Esophagus (tissue), 2 donors: ENCODE measurements around the gene TMEM61. TPM values are rescaled to one million over a fixed set of nuclear protein-coding genes. Genes with fewer than 3 reads are reported as not detected.

Experiments
- H3K27ac ChIP-seq, 2 donors: one replicate each; pipeline ENCODE4 v1.5.1; 2013; ENCODE audit warnings: low read depth in 2 of 2, mild to moderate bottlenecking in 2 of 2, inconsistent platforms in 1 of 2, low read length in 1 of 2, moderate library complexity in 1 of 2
- H3K27me3 ChIP-seq, 2 donors: one replicate each; pipeline ENCODE4 v1.6.1; 2013; ENCODE audit warnings: low read length in 2 of 2, control low read depth in 1 of 2, mild to moderate bottlenecking in 1 of 2; ENCODE audit not compliant: insufficient read depth in 2 of 2, control insufficient read depth in 1 of 2
- H3K36me3 ChIP-seq, 2 donors: one replicate each; pipeline ENCODE4 v1.6.1; 2013; ENCODE audit warnings: low read length in 1 of 2; ENCODE audit not compliant: control insufficient read depth in 2 of 2, insufficient read depth in 2 of 2
- H3K4me1 ChIP-seq, 2 donors: one replicate each; pipeline ENCODE4 v1.6.1; 2013; ENCODE audit warnings: low read length in 1 of 2; ENCODE audit not compliant: control insufficient read depth in 2 of 2, insufficient read depth in 2 of 2
- H3K4me3 ChIP-seq, 2 donors: one replicate each; pipeline ENCODE4 v1.5.1; 2013; ENCODE audit warnings: low read length in 2 of 2, mild to moderate bottlenecking in 2 of 2, low read depth in 1 of 2, moderate library complexity in 1 of 2
- H3K9me3 ChIP-seq, 2 donors: one replicate each; pipeline ENCODE4 v1.6.1; 2013; ENCODE audit warnings: mild to moderate bottlenecking in 2 of 2, low read depth in 1 of 2, low read length in 1 of 2, moderate library complexity in 1 of 2; ENCODE audit not compliant: control insufficient read depth in 2 of 2, insufficient read depth in 1 of 2
- WGBS, 2 donors: extraction: QIAGEN DNeasy Blood & Tissue Kit; methylation state at CpG; one replicate each; pipeline ENCODE4 v1.1.7; 2013; 5-methylcytosine and 5-hydroxymethylcytosine counted together
- polyA plus RNA-seq, 2 donors: library from polyadenylated mRNA; stranded (reverse); fragments of 200-250 nt; gene quantifications; one replicate each; pipeline ENCODE4 v1.2.3, GENCODE V29; 2013
- donor health status: healthy with polysubstance abuse.
- donor health status: Bipolar disorder and iron deficiency.

The TMEM61 gene
- polyA plus RNA-seq, 2 donors: 0.84 to 1.2 TPM

GRCh38 chr1:54971317-54971791 is 9.1 kb upstream of the TMEM61 start:
- Histone ChIP-seq H3K27ac (peak overlapping the region in 1 of 2 donors; percentile 71), H3K4me3 (no peak overlapping the region), H3K4me1 (peaks cover 3 to 5% of the 10 kb centered on the region in 2 donors), H3K9me3 (no peaks in the 10 kb centered on the region), H3K36me3 (no peaks in the 10 kb centered on the region), H3K27me3 (no peaks in the 10 kb centered on the region)
- 48 to 60% methylated on average over 7 of the region's 7 CpGs for WGBS, 2 donors

DNA sequence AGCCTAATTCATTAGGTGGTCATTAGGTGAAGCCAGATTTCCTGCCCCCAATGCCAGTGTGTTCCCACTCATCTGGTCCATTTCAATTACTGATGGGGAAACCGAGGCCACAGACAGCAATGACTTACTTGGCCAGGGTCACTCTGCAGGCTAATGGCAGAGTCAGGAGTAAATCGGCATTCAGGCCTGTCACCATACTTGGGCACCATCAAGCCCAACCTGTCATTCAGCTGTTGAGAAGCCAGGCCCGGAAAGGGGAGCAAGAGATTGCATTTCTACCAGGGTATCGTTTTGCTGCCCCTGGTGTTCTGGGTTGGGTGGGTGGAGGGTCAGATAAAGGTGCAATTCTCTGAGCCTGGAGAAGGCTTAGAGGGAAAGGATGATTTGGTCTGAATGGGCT is 8.0 kb upstream of the TMEM61 start:
- no peaks in the 10 kb centered on the region for H3K9me3 ChIP-seq
- no peaks in the 10 kb centered on the region for H3K36me3 ChIP-seq
- peak overlapping the region in 1 of 2 donors; percentile 3 for H3K27ac ChIP-seq
- no peak overlapping the region for H3K4me3 ChIP-seq
- WGBS, 2 donors: 85 to 93% methylated on average over 4 of the region's 4 CpGs
- H3K27me3 ChIP-seq: no peaks in the 10 kb centered on the region
- H3K4me1 ChIP-seq: peaks cover 3 to 8% of the 10 kb centered on the region in 2 donors

GRCh38 chr1:54973205-54973921 is 7.1 kb upstream of the TMEM61 start:
- Histone ChIP-seq H3K4me1 (peaks cover 6 to 12% of the 10 kb centered on the region in 2 donors), H3K9me3 (no peaks in the 10 kb centered on the region), H3K27me3 (no peaks in the 10 kb centered on the region), H3K4me3 (no peak overlapping the region), H3K36me3 (no peaks in the 10 kb centered on the region), H3K27ac (peak overlapping the region; percentile 54 to 66)
- WGBS, 2 donors: 39% methylated on average over 5 of the region's 5 CpGs

- no peaks in the 10 kb centered on the region for H3K36me3 ChIP-seq
- H3K27me3 ChIP-seq: no peaks in the 10 kb centered on the region
- no peaks in the 10 kb centered on the region for H3K9me3 ChIP-seq
- WGBS, 2 donors: 58 to 59% methylated on average over 4 of the region's 4 CpGs
- peaks cover 6 to 14% of the 10 kb centered on the region in 2 donors for H3K4me1 ChIP-seq
- H3K27ac ChIP-seq: no peak overlapping the region
- H3K4me3 ChIP-seq: no peak overlapping the region
These were observed 4.9 kb upstream of the TMEM61 start for GRCh38 chr1:54975356-54976108.

- Histone ChIP-seq H3K4me3 (no peak overlapping the region), H3K27ac (no peak overlapping the region), H3K27me3 (no peaks in the 10 kb centered on the region), H3K4me1 (peaks cover 6 to 15% of the 10 kb centered on the region in 2 donors), H3K36me3 (no peaks in the 10 kb centered on the region), H3K9me3 (no peaks in the 10 kb centered on the region)
- 42 to 53% methylated on average over 6 of the region's 6 CpGs for WGBS, 2 donors
These were observed 3.7 kb upstream of the TMEM61 start for GRCh38 chr1:54976747-54977146.

GRCh38 chr1:54977533-54978297 is 2.7 kb upstream of the TMEM61 start:
- H3K4me3 ChIP-seq: no peak overlapping the region
- H3K9me3 ChIP-seq: no peaks in the 10 kb centered on the region
- WGBS, 2 donors: 82 to 86% methylated on average over 5 of the region's 5 CpGs
- H3K27ac ChIP-seq: no peak overlapping the region
- peaks cover 6 to 15% of the 10 kb centered on the region in 2 donors for H3K4me1 ChIP-seq
- no peaks in the 10 kb centered on the region for H3K27me3 ChIP-seq
- H3K36me3 ChIP-seq: no peaks in the 10 kb centered on the region

GRCh38 chr1:54978528-54979326 is 1.7 kb upstream of the TMEM61 start:
- peaks cover 6 to 15% of the 10 kb centered on the region in 2 donors for H3K4me1 ChIP-seq
- no peak overlapping the region for H3K4me3 ChIP-seq
- WGBS, 2 donors: 91 to 95% methylated on average over 9 of the region's 9 CpGs
- H3K9me3 ChIP-seq: no peaks in the 10 kb centered on the region
- no peaks in the 10 kb centered on the region for H3K27me3 ChIP-seq
- H3K27ac ChIP-seq: no peak overlapping the region
- H3K36me3 ChIP-seq: no peaks in the 10 kb centered on the region

DNA sequence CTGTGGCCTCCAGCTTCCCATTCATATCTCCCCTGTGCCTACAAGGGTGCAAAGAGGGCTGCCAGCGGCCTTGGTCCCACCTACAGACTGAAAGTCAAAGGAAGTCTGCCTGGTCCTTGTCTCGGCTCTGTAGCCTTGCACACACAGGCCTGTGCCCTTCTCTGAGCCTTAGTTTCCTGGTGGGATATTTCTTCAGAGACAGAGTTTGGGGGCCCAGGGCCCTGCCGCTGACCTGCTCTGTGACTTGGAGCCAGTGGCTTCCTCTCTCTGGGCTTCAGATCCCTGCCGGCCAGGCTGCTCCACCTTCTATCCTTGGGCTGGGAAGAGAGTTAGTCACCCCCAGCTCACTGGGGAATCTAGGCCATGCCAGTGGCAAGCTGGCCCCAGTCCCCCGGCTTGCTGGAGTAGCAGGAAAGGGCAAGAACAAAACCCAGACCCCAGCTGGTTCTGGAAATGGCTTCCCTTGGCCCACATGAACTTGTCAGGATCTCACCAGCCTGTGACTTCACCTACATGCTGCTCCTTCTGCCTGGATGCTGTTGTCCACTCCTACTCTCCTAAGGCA is 1.0 kb upstream of the TMEM61 start:
- 42 to 67% methylated on average over 5 of the region's 5 CpGs for WGBS, 2 donors
- Histone ChIP-seq H3K9me3 (no peaks in the 10 kb centered on the region), H3K4me1 (peaks cover 6 to 15% of the 10 kb centered on the region in 2 donors), H3K4me3 (no peak overlapping the region), H3K36me3 (no peaks in the 10 kb centered on the region), H3K27me3 (no peaks in the 10 kb centered on the region), H3K27ac (no peak overlapping the region)
